Stimulated activated naive B cell treated with anti-CD40 and anti-IgM and Interleukin-4, amounts not matched to agents 10 μg/mL and 1 μg/mL and 100 μg/mL, for 72 hours (primary cell): Measurements from ENCODE around the gene SH2B3.

Experiments
- ATAC-seq, 2 donors: fragments of 150-1000 bp; cut with Tn5 transposase; replicated peaks; 2 replicates each; pipeline ENCODE4 v1.10.0; 2021; ENCODE audit warnings: moderate library complexity in 1 of 2
- DNase-seq: peaks from one replicate; pipeline ENCODE4 v3.0.0; 2021
- H3K27ac Mint-ChIP-seq: one replicate; pipeline ENCODE4 v1.8.0; 2022; ENCODE audit warnings: mild to moderate bottlenecking, mixed read lengths
- H3K27me3 Mint-ChIP-seq, 2 donors: one replicate each; pipeline ENCODE4 v1.8.0; 2022; ENCODE audit warnings: mixed read lengths in 2 of 2
- H3K36me3 Mint-ChIP-seq, 2 donors: one replicate each; pipeline ENCODE4 v1.8.0; 2022; ENCODE audit warnings: mixed read lengths in 2 of 2, mild to moderate bottlenecking in 1 of 2
- H3K4me1 Mint-ChIP-seq, 2 donors: one replicate each; pipeline ENCODE4 v1.8.0; 2022; ENCODE audit warnings: mixed read lengths in 2 of 2, mild to moderate bottlenecking in 1 of 2
- H3K4me3 Mint-ChIP-seq, 2 donors: one replicate each; pipeline ENCODE4 v1.8.0; 2022; ENCODE audit warnings: mild to moderate bottlenecking in 2 of 2, mixed read lengths in 2 of 2, moderate library complexity in 1 of 2
- H3K9me3 Mint-ChIP-seq, 2 donors: one replicate each; pipeline ENCODE4 v1.8.0; 2022; ENCODE audit warnings: mixed read lengths in 2 of 2, mild to moderate bottlenecking in 1 of 2

The SH2B3 gene

GRCh38 chr12:111424189-111424792 lies 18.6 kb downstream of the SH2B3 start:
- no peak overlapping the region for H3K4me3 Mint-ChIP-seq
- H3K4me1 Mint-ChIP-seq = peaks cover 35 to 50% of the 10 kb centered on the region in 2 donors
- DNase-seq = no peak

GRCh38 chr12:111424793-111425251 lies 19.1 kb downstream of the SH2B3 start:
- Mint-ChIP-seq H3K27ac (peak overlapping the region; percentile 71), H3K9me3 (no peaks in the 10 kb centered on the region), H3K4me3 (peak overlapping the region in 1 of 2 donors; percentile 38), H3K36me3 (peaks cover 18 to 45% of the 10 kb centered on the region in 2 donors), H3K27me3 (no peaks in the 10 kb centered on the region), H3K4me1 (peaks cover 37 to 55% of the 10 kb centered on the region in 2 donors)
- no peak for DNase-seq
- ATAC-seq = no peak

More at GRCh38 chr12:111424189-111424792, 18.6 kb downstream of the SH2B3 start:
- ATAC-seq = no peak
- no peaks in the 10 kb centered on the region for H3K9me3 Mint-ChIP-seq
- H3K36me3 Mint-ChIP-seq = peaks cover 18 to 47% of the 10 kb centered on the region in 2 donors
- H3K27ac Mint-ChIP-seq = peak overlapping the region; percentile 71
- H3K27me3 Mint-ChIP-seq = no peaks in the 10 kb centered on the region

- Mint-ChIP-seq H3K4me3 (no peak overlapping the region), H3K36me3 (peaks cover 18 to 45% of the 10 kb centered on the region in 2 donors)
- DNase-seq = no peak
Measured at GRCh38 chr12:111425655-111426054, 19.9 kb downstream of the SH2B3 start.

GRCh38 chr12:111426344-111427185 lies 20.8 kb downstream of the SH2B3 start:
- Mint-ChIP-seq H3K4me3 (no peak overlapping the region), H3K36me3 (peaks cover 18 to 45% of the 10 kb centered on the region in 2 donors), H3K27ac (peak overlapping the region; percentile 65), H3K9me3 (no peaks in the 10 kb centered on the region), H3K27me3 (no peaks in the 10 kb centered on the region), H3K4me1 (peaks cover 53 to 72% of the 10 kb centered on the region in 2 donors)
- no peak for DNase-seq
- ATAC-seq = no peak

More at GRCh38 chr12:111425655-111426054, 19.9 kb downstream of the SH2B3 start:
- ATAC-seq = no peak
- Mint-ChIP-seq H3K9me3 (no peaks in the 10 kb centered on the region), H3K4me1 (peaks cover 46 to 63% of the 10 kb centered on the region in 2 donors), H3K27me3 (no peaks in the 10 kb centered on the region), H3K27ac (peak overlapping the region; percentile 27)

- no peak overlapping the region for H3K4me3 Mint-ChIP-seq
- no peaks in the 10 kb centered on the region for H3K9me3 Mint-ChIP-seq
- ATAC-seq = no peak
- no peak for DNase-seq
- peaks cover 25 to 50% of the 10 kb centered on the region in 2 donors for H3K36me3 Mint-ChIP-seq
- H3K27me3 Mint-ChIP-seq = no peaks in the 10 kb centered on the region
- H3K4me1 Mint-ChIP-seq = peaks cover 57 to 82% of the 10 kb centered on the region in 2 donors
- H3K27ac Mint-ChIP-seq = peak overlapping the region; percentile 25
Measured at GRCh38 chr12:111427417-111428074, 21.8 kb downstream of the SH2B3 start.

- ATAC-seq = no peak
- peaks cover 61 to 89% of the 10 kb centered on the region in 2 donors for H3K4me1 Mint-ChIP-seq
- peaks cover 24 to 50% of the 10 kb centered on the region in 2 donors for H3K36me3 Mint-ChIP-seq
- no peaks in the 10 kb centered on the region for H3K9me3 Mint-ChIP-seq
- peak overlapping the region; percentile 73 for H3K27ac Mint-ChIP-seq
- peak overlapping the region; percentile 77 to 82 for H3K4me3 Mint-ChIP-seq
- no peaks in the 10 kb centered on the region for H3K27me3 Mint-ChIP-seq
- DNase-seq = no peak
Measured at GRCh38 chr12:111428081-111428727, 22.5 kb downstream of the SH2B3 start.

GRCh38 chr12:111428728-111429175 lies 23.0 kb downstream of the SH2B3 start:
- H3K36me3 Mint-ChIP-seq = peaks cover 26 to 50% of the 10 kb centered on the region in 2 donors
- H3K27me3 Mint-ChIP-seq = no peaks in the 10 kb centered on the region
- peaks cover 64 to 94% of the 10 kb centered on the region in 2 donors for H3K4me1 Mint-ChIP-seq
- ATAC-seq (no peak), DNase-seq (no peak)
- peak overlapping the region; percentile 77 to 82 for H3K4me3 Mint-ChIP-seq
- no peaks in the 10 kb centered on the region for H3K9me3 Mint-ChIP-seq
- peak overlapping the region; percentile 73 for H3K27ac Mint-ChIP-seq

- DNase-seq (no peak), ATAC-seq (peak in 1 of 2 donors; percentile 14)
- Mint-ChIP-seq H3K27me3 (no peaks in the 10 kb centered on the region), H3K36me3 (peaks cover 22 to 47% of the 10 kb centered on the region in 2 donors), H3K4me1 (peaks cover 68 to 98% of the 10 kb centered on the region in 2 donors), H3K4me3 (peak overlapping the region; percentile 75 to 81), H3K9me3 (no peaks in the 10 kb centered on the region), H3K27ac (peak overlapping the region; percentile 93)
Measured at GRCh38 chr12:111429828-111430432, 24.2 kb downstream of the SH2B3 start.

- peak; percentile 33 to 35 for ATAC-seq
- peak overlapping the region; percentile 93 for H3K27ac Mint-ChIP-seq
- H3K9me3 Mint-ChIP-seq = no peaks in the 10 kb centered on the region
- H3K4me3 Mint-ChIP-seq = peak overlapping the region; percentile 75 to 81
- peak; percentile 77 for DNase-seq
- peaks cover 25 to 43% of the 10 kb centered on the region in 2 donors for H3K36me3 Mint-ChIP-seq
- H3K4me1 Mint-ChIP-seq = peaks cover 68 to 98% of the 10 kb centered on the region in 2 donors
- H3K27me3 Mint-ChIP-seq = no peaks in the 10 kb centered on the region
Measured at GRCh38 chr12:111430433-111431353, 25.0 kb downstream of the SH2B3 start.

- Mint-ChIP-seq H3K4me1 (peaks cover 70 to 98% of the 10 kb centered on the region in 2 donors), H3K36me3 (peaks cover 32 to 47% of the 10 kb centered on the region in 2 donors), H3K9me3 (no peaks in the 10 kb centered on the region), H3K27ac (no peak overlapping the region), H3K27me3 (no peaks in the 10 kb centered on the region), H3K4me3 (peak overlapping the region in 1 of 2 donors; percentile 48)
- DNase-seq (no peak), ATAC-seq (no peak)
Measured at GRCh38 chr12:111431772-111432171, 26.0 kb downstream of the SH2B3 start.

- Mint-ChIP-seq H3K36me3 (peaks cover 35 to 57% of the 10 kb centered on the region in 2 donors), H3K4me1 (peaks cover 80 to 98% of the 10 kb centered on the region in 2 donors), H3K27me3 (no peaks in the 10 kb centered on the region), H3K27ac (no peak overlapping the region), H3K9me3 (no peaks in the 10 kb centered on the region), H3K4me3 (peak overlapping the region; percentile 68 to 72)
- ATAC-seq (no peak), DNase-seq (no peak)
Measured at GRCh38 chr12:111434049-111434448, 28.3 kb downstream of the SH2B3 start.

GRCh38 chr12:111434680-111435338 lies 29.1 kb downstream of the SH2B3 start:
- no peaks in the 10 kb centered on the region for H3K9me3 Mint-ChIP-seq
- peak overlapping the region; percentile 93 for H3K27ac Mint-ChIP-seq
- H3K4me3 Mint-ChIP-seq = peak overlapping the region; percentile 68 to 72
- ATAC-seq = peak; percentile 77 to 88
- H3K27me3 Mint-ChIP-seq = no peaks in the 10 kb centered on the region
- DNase-seq = peak; percentile 91
- H3K4me1 Mint-ChIP-seq = peaks cover 77 to 100% of the 10 kb centered on the region in 2 donors
- H3K36me3 Mint-ChIP-seq = peaks cover 35 to 62% of the 10 kb centered on the region in 2 donors
